Kidney (tissue), 14 donors: ENCODE data around the gene ZNF384. TPM values are rescaled to one million over a fixed set of nuclear protein-coding genes. Genes with fewer than 3 reads are reported as not detected.
A peak's percentile ranks its signal among the peaks of the same experiment; 100 is the strongest.

ENCODE experiments used
- DNase-seq, 5 donors: peaks; one replicate each; pipeline ENCODE4 v3.0.0-alpha.2; 2013 to 2020
- FAIRE-seq: peaks from 2 replicates; lab custom pipeline; 2012; peaks lifted over from hg19 to GRCh38; lab: Jason Lieb, UNC
- H3K27ac ChIP-seq, 2 donors: one replicate each; pipeline ENCODE4 v1.7.0; 2013; ENCODE audit warnings: low read depth in 2 of 2, low read length in 2 of 2, inconsistent platforms in 1 of 2
- H3K27me3 ChIP-seq: one replicate; pipeline ENCODE4 v1.7.1; 2013; ENCODE audit warnings: low read length, inconsistent platforms; ENCODE audit not compliant: control insufficient read depth, insufficient read depth
- H3K36me3 ChIP-seq, 3 donors: one replicate each; pipeline versions ENCODE4 v1.7.0 to v1.7.1; 2013; ENCODE audit warnings: low read length in 3 of 3, control low read depth in 1 of 3, inconsistent platforms in 1 of 3; ENCODE audit not compliant: insufficient read depth in 3 of 3, control insufficient read depth in 2 of 3
- H3K4me1 ChIP-seq, 3 donors: one replicate each; pipeline versions ENCODE4 v1.7.0 to v1.7.1; 2013; ENCODE audit warnings: low read length in 3 of 3, inconsistent platforms in 1 of 3, low read depth in 1 of 3; ENCODE audit not compliant: control insufficient read depth in 2 of 3, insufficient read depth in 2 of 3
- H3K4me3 ChIP-seq, 3 donors: one replicate each; pipeline versions ENCODE4 v1.7.0 to v1.8.1; 2013; ENCODE audit warnings: low read length in 3 of 3, control low read depth in 1 of 3, inconsistent platforms in 1 of 3
- H3K9ac ChIP-seq, 3 donors: one replicate each; pipeline versions ENCODE4 v1.7.0 to v1.7.1; 2013; ENCODE audit warnings: low read length in 3 of 3, control low read depth in 1 of 3, inconsistent platforms in 1 of 3
- H3K9me3 ChIP-seq, 3 donors: one replicate each; pipeline versions ENCODE4 v1.7.0 to v1.7.1; 2013; ENCODE audit warnings: low read length in 3 of 3, control low read depth in 1 of 3, inconsistent platforms in 1 of 3; ENCODE audit not compliant: control insufficient read depth in 2 of 3, insufficient read depth in 1 of 3
- CTCF ChIP-seq: IDR thresholded peaks from 3 replicates; pipeline ENCODE4 v1.5.1; 2012; ENCODE audit warnings: mild to moderate bottlenecking, moderate library complexity, borderline replicate concordance; ENCODE audit not compliant: insufficient read depth; ENCODE audit errors: extremely low read depth
- intact Hi-C: fragments of 100-400 bp; cut with DNase I; formaldehyde crosslinking; loops from one replicate; pipeline ENCODE4 v1.11.1; 2022
- polyA plus RNA-seq: library from polyadenylated mRNA; stranded (reverse); fragments of 350-450 nt; fragmentation: Illumina TruSeq; extraction: RNeasy Lipid Tissue Mini Kit (QIAGEN cat#74804); gene quantifications from one replicate; pipeline ENCODE4 v1.2.3, GENCODE V29; 2014; ENCODE audit warnings: low read depth, low replicate concordance; ENCODE audit not compliant: insufficient read depth
- total RNA-seq: library from RNA; stranded (reverse); fragmentation: NEBNext Ultra II Directional; extraction: Animal tissue kit (Norgen Biotek cat#: 25700); gene quantifications from one replicate; pipeline ENCODE4 v1.2.1, GENCODE V29; 2021
- donor health status: control.
- donor health status: control.
- donor health status: control.
- donor health status: control.
- donor health status: control.
- donor health status: DM: yes; HTN: yes; CAD: no.
- donor health status: Normal renal cell carcinoma (clear cell type).

Gene ZNF384
- total and polyA plus RNA-seq, 2 donors from 2014 or later = 19.7 to 51.6 TPM

- Histone ChIP-seq H3K9me3 (no peaks in the 10 kb centered on the region), H3K4me1 (peaks cover 0 to 13% (median 5%) of the 10 kb centered on the region in 3 donors), H3K27me3 (no peaks in the 10 kb centered on the region), H3K36me3 (no peaks in the 10 kb centered on the region), H3K9ac (no peak overlapping the region), H3K4me3 (no peak overlapping the region), H3K27ac (no peak overlapping the region)
- intact Hi-C loops = no loop called here
- TF ChIP-seq CTCF = no peak
- DNase-seq (peak in 1 of 5 donors; percentile 35), FAIRE-seq (no peak)
These were observed 70.5 kb downstream of the ZNF384 start for GRCh38 chr12:6618483-6619225.

Other genes starting within 250 kb of the ZNF384 start
- 6.6 TPM for gene CD27, start 244.4 kb downstream of the ZNF384 start, total RNA-seq
- not detected for gene CD27, start 244.4 kb downstream of the ZNF384 start, polyA plus RNA-seq
- gene TAPBPL, start 237.3 kb downstream of the ZNF384 start, total RNA-seq = 44.7 TPM
- gene TAPBPL, start 237.3 kb downstream of the ZNF384 start, polyA plus RNA-seq = 34.5 TPM
- gene VAMP1, start 218.7 kb downstream of the ZNF384 start, total RNA-seq = 13.2 TPM
- gene VAMP1, start 218.7 kb downstream of the ZNF384 start, polyA plus RNA-seq = 4.9 TPM
- gene MRPL51, start 196.1 kb downstream of the ZNF384 start, total RNA-seq = 132 TPM
- 268 TPM for gene MRPL51, start 196.1 kb downstream of the ZNF384 start, polyA plus RNA-seq
- 23.4 TPM for gene NCAPD2, start 195.3 kb downstream of the ZNF384 start, total RNA-seq
- gene NCAPD2, start 195.3 kb downstream of the ZNF384 start, polyA plus RNA-seq = 4.5 TPM
- gene GAPDH, start 154.9 kb downstream of the ZNF384 start, total RNA-seq = 1,501 TPM
- 4,871 TPM for gene GAPDH, start 154.9 kb downstream of the ZNF384 start, polyA plus RNA-seq
- gene IFFO1, start 133.3 kb downstream of the ZNF384 start, total RNA-seq = 21.5 TPM
- 11.5 TPM for gene IFFO1, start 133.3 kb downstream of the ZNF384 start, polyA plus RNA-seq
- 29.7 TPM for gene NOP2, start 121.1 kb downstream of the ZNF384 start, total RNA-seq
- 12.2 TPM for gene NOP2, start 121.1 kb downstream of the ZNF384 start, polyA plus RNA-seq
- gene CHD4, start 82.0 kb downstream of the ZNF384 start, total RNA-seq = 224 TPM
- 109 TPM for gene CHD4, start 82.0 kb downstream of the ZNF384 start, polyA plus RNA-seq
- 4.9 TPM for gene LPAR5, start 53.4 kb downstream of the ZNF384 start, total RNA-seq
- gene LPAR5, start 53.4 kb downstream of the ZNF384 start, polyA plus RNA-seq = 0.97 TPM
- 3.4 TPM for gene ACRBP, start 41.9 kb downstream of the ZNF384 start, total RNA-seq
- 2.1 TPM for gene ACRBP, start 41.9 kb downstream of the ZNF384 start, polyA plus RNA-seq
- gene ING4, start 26.3 kb downstream of the ZNF384 start, total RNA-seq = 42.6 TPM
- 56.0 TPM for gene ING4, start 26.3 kb downstream of the ZNF384 start, polyA plus RNA-seq
- gene PIANP, start 11.4 kb upstream of the ZNF384 start, total RNA-seq = 0.63 TPM
- gene PIANP, start 11.4 kb upstream of the ZNF384 start, polyA plus RNA-seq = 0.45 TPM
- 71.9 TPM for gene COPS7A, start 34.7 kb upstream of the ZNF384 start, total RNA-seq
- 94.1 TPM for gene COPS7A, start 34.7 kb upstream of the ZNF384 start, polyA plus RNA-seq
- 141 TPM for gene MLF2, start 63.8 kb upstream of the ZNF384 start, total RNA-seq
- 289 TPM for gene MLF2, start 63.8 kb upstream of the ZNF384 start, polyA plus RNA-seq
- gene PTMS, start 77.0 kb upstream of the ZNF384 start, total RNA-seq = 269 TPM
- 590 TPM for gene PTMS, start 77.0 kb upstream of the ZNF384 start, polyA plus RNA-seq
- gene LAG3, start 83.1 kb upstream of the ZNF384 start, total RNA-seq = 1.3 TPM
- not detected for gene LAG3, start 83.1 kb upstream of the ZNF384 start, polyA plus RNA-seq
- 38.1 TPM for gene CD4, start 100.2 kb upstream of the ZNF384 start, total RNA-seq
- gene CD4, start 100.2 kb upstream of the ZNF384 start, polyA plus RNA-seq = 12.2 TPM
- gene GPR162, start 132.4 kb upstream of the ZNF384 start, total RNA-seq = 5.0 TPM
- 9.8 TPM for gene GPR162, start 132.4 kb upstream of the ZNF384 start, polyA plus RNA-seq
- 17.0 TPM for gene P3H3, start 139.0 kb upstream of the ZNF384 start, total RNA-seq
- gene P3H3, start 139.0 kb upstream of the ZNF384 start, polyA plus RNA-seq = 18.5 TPM
- gene GNB3, start 151.6 kb upstream of the ZNF384 start, total RNA-seq = 2.6 TPM
- gene GNB3, start 151.6 kb upstream of the ZNF384 start, polyA plus RNA-seq = 1.4 TPM
- 1.3 TPM for gene CDCA3, start 161.9 kb upstream of the ZNF384 start, total RNA-seq
- gene CDCA3, start 161.9 kb upstream of the ZNF384 start, polyA plus RNA-seq = 2.1 TPM
- 75.5 TPM for gene USP5, start 162.8 kb upstream of the ZNF384 start, total RNA-seq
- 52.3 TPM for gene USP5, start 162.8 kb upstream of the ZNF384 start, polyA plus RNA-seq
- gene TPI1, start 178.2 kb upstream of the ZNF384 start, total RNA-seq = 437 TPM
- 1,220 TPM for gene TPI1, start 178.2 kb upstream of the ZNF384 start, polyA plus RNA-seq
- 19.0 TPM for gene SPSB2, start 183.9 kb upstream of the ZNF384 start, total RNA-seq
- 21.3 TPM for gene SPSB2, start 183.9 kb upstream of the ZNF384 start, polyA plus RNA-seq
- 16.6 TPM for gene LRRC23, start 215.4 kb upstream of the ZNF384 start, total RNA-seq
- gene LRRC23, start 215.4 kb upstream of the ZNF384 start, polyA plus RNA-seq = 19.7 TPM
- 35.7 TPM for gene ENO2, start 225.2 kb upstream of the ZNF384 start, total RNA-seq
- gene ENO2, start 225.2 kb upstream of the ZNF384 start, polyA plus RNA-seq = 10.3 TPM
- 119 TPM for gene ATN1, start 238.6 kb upstream of the ZNF384 start, total RNA-seq
- gene ATN1, start 238.6 kb upstream of the ZNF384 start, polyA plus RNA-seq = 34.2 TPM